Mesodermal cell (in vitro differentiated cells): Measurements from ENCODE around the gene NUDT3.
"Not testable (repeated sequence)": the region's sequence is repeated elsewhere in the genome, so short reads cannot be mapped to it uniquely, and the experiment has no call there.

Experiments used
- H3K27ac ChIP-seq: 2 replicates; pipeline ENCODE4 v1.7.0; 2013; ENCODE audit warnings: mild to moderate bottlenecking, low read depth, low read length, moderate library complexity; ENCODE audit not compliant: severe bottlenecking
- H3K36me3 ChIP-seq: 2 replicates; pipeline ENCODE4 v1.7.1; 2013; ENCODE audit warnings: mild to moderate bottlenecking, low read length, moderate library complexity; ENCODE audit not compliant: control insufficient read depth, insufficient read depth
- H3K4me1 ChIP-seq: one replicate; pipeline ENCODE4 v1.7.1; 2013; ENCODE audit warnings: mild to moderate bottlenecking, low read length; ENCODE audit not compliant: insufficient read depth, control insufficient read depth, poor library complexity, severe bottlenecking
- H3K4me3 ChIP-seq: 2 replicates; pipeline ENCODE4 v1.7.0; 2013; ENCODE audit warnings: low read length, control low read depth, mild to moderate bottlenecking; ENCODE audit not compliant: insufficient read depth, poor library complexity, severe bottlenecking; ENCODE audit errors: extremely low read depth
- H3K9me3 ChIP-seq: 2 replicates; pipeline ENCODE4 v1.7.1; 2013; ENCODE audit warnings: mild to moderate bottlenecking, low read length, moderate library complexity; ENCODE audit not compliant: control insufficient read depth
- WGBS, 2 experiments: methylation state at CpG; one replicate each; pipeline ENCODE4 v1.1.5; 2013; ENCODE audit warnings: missing lambda C conversion rate in 2 of 2; ENCODE audit not compliant: insufficient coverage in 2 of 2; 5-methylcytosine and 5-hydroxymethylcytosine counted together

The NUDT3 gene

GRCh38 chr6:34249469-34250261, 142.8 kb downstream of the NUDT3 start:
- 73 to 89% methylated on average over 11 to 13 of the region's 18 CpGs for WGBS, 2 experiments
- Histone ChIP-seq H3K27ac (peak overlapping the region; percentile 53), H3K4me3 (peak overlapping the region; percentile 70), H3K4me1 (peaks cover 12% of the 10 kb centered on the region), H3K9me3 (no peaks in the 10 kb centered on the region), H3K36me3 (peaks cover 9% of the 10 kb centered on the region)

GRCh38 chr6:34248727-34249468, 143.6 kb downstream of the NUDT3 start, which contains the start of gene SMIM29:
TSS of gene SMIM29 (minus strand) at chr6:34249006. CDS start at chr6:34247791, 1,215 bp downstream.
- Histone ChIP-seq H3K4me1 (peaks cover 20% of the 10 kb centered on the region), H3K36me3 (peaks cover 15% of the 10 kb centered on the region), H3K9me3 (no peaks in the 10 kb centered on the region), H3K4me3 (peak within 1 kb of the TSS; percentile 70), H3K27ac (peak within 1 kb of the TSS; percentile 64)
- 1 to 2% methylated on average over 68 to 77 of the region's 79 CpGs for WGBS, 2 experiments

- peak overlapping the region; percentile 70 for H3K4me3 ChIP-seq
- H3K4me1 ChIP-seq = peaks cover 26% of the 10 kb centered on the region
- 2 to 3% methylated on average over 7 to 11 of the region's 17 CpGs for WGBS, 2 experiments
- H3K36me3 ChIP-seq = peaks cover 21% of the 10 kb centered on the region
- peak overlapping the region; percentile 64 for H3K27ac ChIP-seq
- no peaks in the 10 kb centered on the region for H3K9me3 ChIP-seq
Measured at GRCh38 chr6:34248198-34248726, 144.2 kb downstream of the NUDT3 start.

DNA sequence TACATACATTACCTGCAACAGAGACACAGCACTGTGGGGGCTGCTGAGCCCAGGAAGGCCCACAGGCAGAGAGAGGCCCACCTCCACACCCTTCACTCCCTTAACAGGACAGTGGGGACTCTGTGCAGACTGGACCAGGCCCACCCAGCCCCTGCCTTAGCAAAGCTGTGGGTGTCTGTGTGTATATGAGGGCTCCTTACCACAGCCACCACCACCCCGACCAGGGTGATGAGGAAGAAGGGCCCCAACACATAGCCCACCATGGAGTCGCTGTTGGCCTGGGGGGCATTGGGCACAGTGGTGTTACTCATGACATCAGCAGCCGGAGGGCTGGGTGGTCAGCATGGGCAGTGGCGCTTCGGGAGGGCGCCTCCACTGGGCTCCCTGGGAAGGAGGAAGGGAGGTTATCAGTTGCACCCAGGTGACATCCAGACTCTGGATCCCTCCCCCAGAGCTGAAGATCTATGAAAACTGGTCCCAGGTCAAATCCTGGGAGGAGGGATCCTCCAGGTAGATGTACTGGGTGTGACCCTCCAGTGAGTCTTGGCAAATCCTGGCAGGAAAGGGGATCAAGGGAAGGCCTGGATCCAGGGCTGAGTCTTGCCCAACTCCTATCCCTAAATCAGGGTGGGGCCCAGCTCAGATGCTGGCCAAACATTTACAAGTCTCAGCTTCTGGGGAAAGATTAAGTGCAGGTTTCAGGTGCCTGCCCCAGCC, 144.8 kb downstream of the NUDT3 start:
- H3K4me1 ChIP-seq = peaks cover 32% of the 10 kb centered on the region
- peak overlapping the region; percentile 64 for H3K27ac ChIP-seq
- WGBS, 2 experiments = 83 to 95% methylated on average over 5 of the region's 6 CpGs
- peaks cover 27% of the 10 kb centered on the region for H3K36me3 ChIP-seq
- H3K9me3 ChIP-seq = no peaks in the 10 kb centered on the region
- peak overlapping the region; percentile 70 for H3K4me3 ChIP-seq

DNA sequence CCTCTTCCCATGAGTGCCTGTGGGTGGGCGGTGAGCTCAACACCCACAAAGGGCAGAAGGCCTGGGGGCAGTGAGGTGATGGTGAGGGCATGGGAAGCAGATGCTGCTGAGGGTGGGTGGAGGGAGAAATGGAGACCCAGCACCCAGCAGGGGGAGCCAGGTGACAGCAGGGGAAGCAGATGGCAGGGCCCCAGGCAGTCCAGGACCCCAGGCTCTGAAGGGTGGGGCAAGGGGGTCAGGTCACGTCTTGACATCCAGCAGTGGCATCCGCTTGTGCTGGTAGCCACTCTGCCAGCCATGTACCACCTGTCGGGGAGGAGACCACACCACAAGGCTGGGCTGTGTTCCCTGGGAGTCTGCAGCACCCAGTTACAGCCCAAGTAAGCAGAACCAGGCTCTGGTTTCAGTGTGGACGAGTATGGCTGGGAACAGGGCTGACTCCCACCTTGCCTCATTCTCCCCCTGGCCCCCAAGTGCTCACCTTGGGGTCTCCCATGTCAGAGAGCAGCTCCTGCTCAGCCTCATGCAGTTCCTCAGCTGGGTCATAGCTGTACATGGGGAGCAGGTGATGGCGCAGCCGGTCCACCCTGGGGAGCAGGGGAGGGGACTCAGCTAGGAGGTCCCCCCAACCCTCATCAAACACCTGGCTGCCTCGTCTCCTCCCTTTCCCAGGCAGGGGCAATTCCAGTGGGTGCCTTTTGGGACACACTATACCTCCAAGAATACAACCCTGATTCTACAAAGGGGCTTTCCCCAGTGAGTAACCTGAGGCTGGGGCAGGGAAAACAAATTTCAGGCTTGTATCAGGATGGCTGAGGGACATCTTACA, 145.7 kb downstream of the NUDT3 start:
- WGBS, 2 experiments = 71 to 72% methylated on average over 3 to 7 of the region's 8 CpGs
- no peak overlapping the region for H3K27ac ChIP-seq
- peaks cover 35% of the 10 kb centered on the region for H3K36me3 ChIP-seq
- no peaks in the 10 kb centered on the region for H3K9me3 ChIP-seq
- peaks cover 40% of the 10 kb centered on the region for H3K4me1 ChIP-seq
- no peak overlapping the region for H3K4me3 ChIP-seq

DNA sequence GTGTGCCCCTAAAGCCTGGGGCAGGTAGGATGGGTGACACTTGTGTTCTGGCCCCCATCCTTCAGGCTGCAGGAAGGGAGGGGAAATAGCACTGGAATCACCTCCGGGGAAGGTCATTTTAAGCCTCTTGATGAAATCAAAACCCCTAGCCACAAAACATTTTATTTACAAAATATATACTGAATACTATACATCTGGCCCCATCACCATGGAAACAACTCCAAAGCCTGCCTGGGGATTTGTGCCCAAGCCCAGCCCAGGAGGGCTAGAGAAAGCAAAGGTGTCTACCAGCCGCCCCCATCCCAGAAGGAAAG, 146.3 kb downstream of the NUDT3 start:
- Histone ChIP-seq H3K4me1 (peaks cover 46% of the 10 kb centered on the region), H3K36me3 (peaks cover 41% of the 10 kb centered on the region), H3K27ac (no peak overlapping the region), H3K9me3 (no peaks in the 10 kb centered on the region), H3K4me3 (no peak overlapping the region)
- 25% methylated on average over 1 of the region's 2 CpGs; no CpG with 5 or more reads in 1 of the 2 experiments for WGBS, 2 experiments

DNA sequence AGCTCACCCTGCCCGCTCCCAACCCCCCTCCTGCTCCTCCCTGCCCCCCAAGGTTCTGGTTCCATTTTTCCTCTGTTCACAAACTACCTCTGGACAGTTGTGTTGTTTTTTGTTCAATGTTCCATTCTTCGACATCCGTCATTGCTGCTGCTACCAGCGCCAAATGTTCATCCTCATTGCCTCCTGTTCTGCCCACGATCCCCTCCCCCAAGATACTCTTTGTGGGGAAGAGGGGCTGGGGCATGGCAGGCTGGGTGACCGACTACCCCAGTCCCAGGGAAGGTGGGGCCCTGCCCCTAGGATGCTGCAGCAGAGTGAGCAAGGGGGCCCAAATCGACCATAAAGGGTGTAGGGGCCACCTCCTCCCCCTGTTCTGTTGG, 146.7 kb downstream of the NUDT3 start:
- H3K4me3 ChIP-seq, H3K9me3 ChIP-seq, H3K27ac ChIP-seq: not testable (repeated sequence)
- peaks cover 45% of the 10 kb centered on the region for H3K36me3 ChIP-seq
- peaks cover 51% of the 10 kb centered on the region for H3K4me1 ChIP-seq
- 100% methylated on average over 1 of the region's 7 CpGs; no CpG with 5 or more reads in 1 of the 2 experiments for WGBS, 2 experiments

DNA sequence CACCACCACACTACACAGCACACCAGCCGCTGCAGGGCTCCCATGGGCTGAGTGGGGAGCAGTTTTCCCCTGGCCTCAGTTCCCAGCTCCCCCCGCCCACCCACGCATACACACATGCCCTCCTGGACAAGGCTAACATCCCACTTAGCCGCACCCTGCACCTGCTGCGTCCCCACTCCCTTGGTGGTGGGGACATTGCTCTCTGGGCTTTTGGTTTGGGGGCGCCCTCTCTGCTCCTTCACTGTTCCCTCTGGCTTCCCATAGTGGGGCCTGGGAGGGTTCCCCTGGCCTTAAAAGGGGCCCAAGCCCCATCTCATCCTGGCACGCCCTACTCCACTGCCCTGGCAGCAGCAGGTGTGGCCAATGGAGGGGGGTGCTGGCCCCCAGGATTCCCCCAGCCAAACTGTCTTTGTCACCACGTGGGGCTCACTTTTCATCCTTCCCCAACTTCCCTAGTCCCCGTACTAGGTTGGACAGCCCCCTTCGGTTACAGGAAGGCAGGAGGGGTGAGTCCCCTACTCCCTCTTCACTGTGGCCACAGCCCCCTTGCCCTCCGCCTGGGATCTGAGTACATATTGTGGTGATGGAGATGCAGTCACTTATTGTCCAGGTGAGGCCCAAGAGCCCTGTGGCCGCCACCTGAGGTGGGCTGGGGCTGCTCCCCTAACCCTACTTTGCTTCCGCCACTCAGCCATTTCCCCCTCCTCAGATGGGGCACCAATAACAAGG, 147.3 kb downstream of the NUDT3 start:
- peak overlapping the region; percentile 98 for H3K27ac ChIP-seq

GRCh38 chr6:34243901-34244884, 148.3 kb downstream of the NUDT3 start:
- H3K9me3 ChIP-seq = no peaks in the 10 kb centered on the region
- peaks cover 60% of the 10 kb centered on the region for H3K4me1 ChIP-seq
- no peak overlapping the region for H3K4me3 ChIP-seq
- peaks cover 59% of the 10 kb centered on the region for H3K36me3 ChIP-seq
- peak overlapping the region; percentile 98 for H3K27ac ChIP-seq
- 81 to 83% methylated on average over 4 to 12 of the region's 19 CpGs for WGBS, 2 experiments

More for the DNA sequence above, 147.3 kb downstream of the NUDT3 start:
- 86 to 100% methylated on average over 2 of the region's 13 CpGs for WGBS, 2 experiments
- H3K4me3 ChIP-seq, H3K9me3 ChIP-seq: not testable (repeated sequence)
- H3K36me3 ChIP-seq = peaks cover 51% of the 10 kb centered on the region
- H3K4me1 ChIP-seq = peaks cover 56% of the 10 kb centered on the region
